ENCODE results near the gene OR13J1. TPM values are rescaled to one million over a fixed set of nuclear protein-coding genes. Genes with fewer than 3 reads are reported as not detected.

Gene OR13J1, protein sequence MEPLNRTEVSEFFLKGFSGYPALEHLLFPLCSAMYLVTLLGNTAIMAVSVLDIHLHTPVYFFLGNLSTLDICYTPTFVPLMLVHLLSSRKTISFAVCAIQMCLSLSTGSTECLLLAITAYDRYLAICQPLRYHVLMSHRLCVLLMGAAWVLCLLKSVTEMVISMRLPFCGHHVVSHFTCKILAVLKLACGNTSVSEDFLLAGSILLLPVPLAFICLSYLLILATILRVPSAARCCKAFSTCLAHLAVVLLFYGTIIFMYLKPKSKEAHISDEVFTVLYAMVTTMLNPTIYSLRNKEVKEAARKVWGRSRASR
- not detected for polyA plus RNA-seq (2013, experiment 1 of 2)
- not detected for polyA plus RNA-seq (2013, experiment 2 of 2)

DNA sequence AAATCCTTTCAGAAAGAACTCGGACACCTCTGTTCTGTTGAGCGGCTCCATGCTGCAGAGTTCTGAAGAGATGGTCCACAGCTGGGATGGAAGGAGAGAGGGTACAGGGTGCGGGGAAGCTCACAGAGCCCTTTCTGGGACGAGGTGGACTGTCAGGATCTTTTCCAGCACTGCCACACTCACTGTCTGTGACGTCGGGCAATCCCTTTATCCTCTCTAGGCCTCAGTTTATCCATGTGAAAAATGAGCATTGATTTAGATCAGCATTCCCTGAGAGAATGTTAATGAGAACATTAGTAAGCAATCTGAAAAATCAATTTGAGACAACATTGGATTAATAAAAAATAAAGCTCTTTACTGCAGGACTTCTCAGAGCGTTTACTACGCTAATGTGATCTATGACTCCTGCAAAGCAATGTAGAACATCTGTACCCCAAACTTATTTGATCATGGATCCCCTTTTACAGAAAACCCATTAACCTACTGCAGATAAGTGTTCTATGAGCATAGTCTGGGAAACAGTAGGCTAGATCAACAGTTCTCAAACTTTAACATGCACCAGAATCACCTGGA, at the start of gene OR13J1:
OR13J1 (minus strand) TSS at position 51 of the 573 bp plus-strand sequence; CDS start at position 51, 0 bp downstream.
- Histone ChIP-seq H3K4me2 (ENCODE audit: low read length, poor library complexity, severe bottlenecking) (no peak within 1 kb of the TSS), H3K14ac (ENCODE audit: low read length in 2 of 2) (no peak within 1 kb of the TSS), H3K9me3 (ENCODE audit: control insufficient read depth, low read length) (peaks cover under 1% of the 10 kb centered on the region), H3K4me3 (ENCODE audit: insufficient read depth in 1 of 2, low read depth in 1 of 2, low read length in 2 of 2) (no peak within 1 kb of the TSS), H2AK5ac (ENCODE audit: low read length, severe bottlenecking) (no peak within 1 kb of the TSS), H3K23ac (ENCODE audit: low read length in 2 of 2) (no peak within 1 kb of the TSS), H2BK12ac (ENCODE audit: low read length in 2 of 2) (no peak within 1 kb of the TSS), H2BK5ac (ENCODE audit: low read depth, low read length, poor library complexity, severe bottlenecking) (no peak within 1 kb of the TSS), H3K27me3 (ENCODE audit: control insufficient read depth in 1 of 2, insufficient read depth in 1 of 2, low read length in 2 of 2) (no peaks in the 10 kb centered on the region), H3K4ac (ENCODE audit: low read depth in 1 of 2, low read length in 2 of 2) (no peak within 1 kb of the TSS), H4K91ac (ENCODE audit: low read length) (no peak within 1 kb of the TSS), H2BK120ac (ENCODE audit: low read depth, low read length) (no peak within 1 kb of the TSS), H3K18ac (ENCODE audit: low read depth in 1 of 2, low read length in 2 of 2) (no peak within 1 kb of the TSS), H2AFZ (ENCODE audit: low read depth, low read length) (no peak within 1 kb of the TSS), H2BK15ac (ENCODE audit: low read depth, poor library complexity, severe bottlenecking) (no peak within 1 kb of the TSS), H4K8ac (ENCODE audit: low read length) (no peak within 1 kb of the TSS), H3K36me3 (ENCODE audit: control insufficient read depth in 1 of 2, insufficient read depth in 2 of 2, low read depth in 1 of 2, low read length in 2 of 2) (no peaks in the 10 kb centered on the region), H3K27ac (ENCODE audit: low read length, poor library complexity, severe bottlenecking) (no peak within 1 kb of the TSS), H3K9ac (ENCODE audit: low read length) (no peak within 1 kb of the TSS), H3K79me1 (replicated peaks; ENCODE audit: low read length, poor library complexity, severe bottlenecking) (no peaks in the 10 kb centered on the region), H3K4me1 (ENCODE audit: control insufficient read depth, insufficient read depth, low read depth, low read length) (peaks cover 2% of the 10 kb centered on the region)
- 87% methylated on average over 6 of the region's 8 CpGs for WGBS
- DNase-seq, result no peak

DNA sequence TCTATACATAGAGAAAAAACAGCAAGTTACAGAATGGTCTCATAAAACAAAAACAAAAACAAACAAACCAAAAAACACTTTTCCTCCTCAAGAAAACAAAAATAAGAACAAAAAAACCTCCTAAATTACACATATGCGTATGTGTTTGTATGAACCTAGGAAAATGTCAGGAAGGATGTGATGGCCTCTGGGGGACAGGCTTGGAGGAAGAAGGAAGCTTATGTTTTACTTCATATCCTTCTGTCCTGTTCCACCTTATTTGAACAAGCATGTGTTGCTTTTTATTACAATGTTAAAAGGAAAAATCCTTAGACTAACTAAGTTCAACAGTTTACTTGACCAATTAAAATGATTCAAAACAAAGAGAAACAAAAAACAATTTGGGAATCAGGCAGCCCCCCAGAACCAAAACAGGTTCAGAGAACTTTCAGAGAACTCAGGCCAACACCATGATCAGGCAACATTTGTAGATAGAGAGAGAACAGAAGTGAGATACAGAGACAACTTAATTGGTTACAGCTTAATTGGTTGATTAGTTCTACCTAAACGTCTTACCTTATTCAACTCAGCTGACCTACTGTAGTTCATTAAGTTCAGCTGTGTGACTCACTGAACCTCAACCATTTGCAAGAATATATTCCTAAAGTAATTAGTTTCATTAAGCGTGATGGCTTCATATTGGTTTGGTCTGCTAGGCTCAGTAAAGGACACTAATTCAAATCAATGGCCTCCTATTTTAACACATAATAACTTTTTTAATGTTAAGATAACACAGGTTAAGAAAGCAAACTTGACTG, 49.2 kb upstream of the OR13J1 start:
- Histone ChIP-seq H4K8ac (ENCODE audit: low read length) (no peak overlapping the region), H3K4me1 (ENCODE audit: control insufficient read depth, insufficient read depth, low read depth, low read length) (peaks cover 5% of the 10 kb centered on the region)
- WGBS, result no CpG with 5 or more reads among the region's 3 CpGs

DNA sequence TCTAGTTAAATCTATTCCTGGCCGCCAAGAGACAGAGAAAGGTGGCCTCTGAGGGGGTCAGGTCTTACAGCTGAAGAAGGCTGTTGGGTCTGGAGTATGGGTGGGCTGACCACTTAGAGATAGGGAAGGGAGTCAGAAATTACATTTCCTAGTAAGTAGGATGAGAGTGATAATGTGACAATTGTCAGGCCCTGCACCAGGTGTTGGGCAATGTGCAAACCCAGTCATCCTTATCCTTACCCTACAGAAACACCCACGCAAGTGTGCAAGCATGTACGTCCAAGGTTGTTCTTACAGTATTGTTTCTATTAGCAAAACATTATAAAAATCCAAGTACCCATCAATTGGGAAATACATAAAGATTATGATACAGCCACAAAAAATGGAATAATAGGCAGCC, 48.6 kb upstream of the OR13J1 start:
- Histone ChIP-seq H4K8ac (ENCODE audit: low read length) (no peak overlapping the region), H4K91ac (ENCODE audit: low read length) (no peak overlapping the region), H3K23ac (ENCODE audit: low read length in 2 of 2) (no peak overlapping the region), H3K4ac (ENCODE audit: low read depth in 1 of 2, low read length in 2 of 2) (no peak overlapping the region), H2AK5ac (ENCODE audit: low read length, severe bottlenecking) (peak overlapping the region; percentile 75), H3K18ac (ENCODE audit: low read depth in 1 of 2, low read length in 2 of 2) (no peak overlapping the region), H2BK5ac (ENCODE audit: low read depth, low read length, poor library complexity, severe bottlenecking) (no peak overlapping the region), H2AFZ (ENCODE audit: low read depth, low read length) (no peak overlapping the region), H3K4me1 (ENCODE audit: control insufficient read depth, insufficient read depth, low read depth, low read length) (peaks cover 8% of the 10 kb centered on the region), H2BK15ac (ENCODE audit: low read depth, poor library complexity, severe bottlenecking) (no peak overlapping the region), H3K36me3 (ENCODE audit: control insufficient read depth in 1 of 2, insufficient read depth in 2 of 2, low read depth in 1 of 2, low read length in 2 of 2) (no peaks in the 10 kb centered on the region), H3K27me3 (ENCODE audit: control insufficient read depth in 1 of 2, insufficient read depth in 1 of 2, low read length in 2 of 2) (no peaks in the 10 kb centered on the region), H3K4me3 (ENCODE audit: insufficient read depth in 1 of 2, low read depth in 1 of 2, low read length in 2 of 2) (no peak overlapping the region), H2BK12ac (ENCODE audit: low read length in 2 of 2) (no peak overlapping the region), H3K14ac (ENCODE audit: low read length in 2 of 2) (no peak overlapping the region), H3K9me3 (ENCODE audit: control insufficient read depth, low read length) (no peaks in the 10 kb centered on the region), H3K79me1 (replicated peaks; ENCODE audit: low read length, poor library complexity, severe bottlenecking) (no peaks in the 10 kb centered on the region), H3K9ac (ENCODE audit: low read length) (no peak overlapping the region), H3K4me2 (ENCODE audit: low read length, poor library complexity, severe bottlenecking) (no peak overlapping the region), H2BK120ac (ENCODE audit: low read depth, low read length) (no peak overlapping the region), H3K27ac (ENCODE audit: low read length, poor library complexity, severe bottlenecking) (no peak overlapping the region)
- WGBS, result 100% methylated on average over 1 of the region's 3 CpGs
- no peak for DNase-seq

More for the DNA sequence above, 49.2 kb upstream of the OR13J1 start:
- no peak overlapping the region for H3K18ac ChIP-seq (ENCODE audit: low read depth in 1 of 2, low read length in 2 of 2)
- H3K4me3 ChIP-seq (ENCODE audit: insufficient read depth in 1 of 2, low read depth in 1 of 2, low read length in 2 of 2), result no peak overlapping the region
- H3K79me1 ChIP-seq (replicated peaks; ENCODE audit: low read length, poor library complexity, severe bottlenecking), result no peaks in the 10 kb centered on the region
- H3K23ac ChIP-seq (ENCODE audit: low read length in 2 of 2), result no peak overlapping the region
- H2AFZ ChIP-seq (ENCODE audit: low read depth, low read length), result no peak overlapping the region
- H2AK5ac ChIP-seq (ENCODE audit: low read length, severe bottlenecking), result no peak overlapping the region
- peak overlapping the region; percentile 7 for H3K9ac ChIP-seq (ENCODE audit: low read length)
- H3K4ac ChIP-seq (ENCODE audit: low read depth in 1 of 2, low read length in 2 of 2), result no peak overlapping the region
- H4K91ac ChIP-seq (ENCODE audit: low read length), result no peak overlapping the region
- no peak overlapping the region for H2BK12ac ChIP-seq (ENCODE audit: low read length in 2 of 2)
- H3K9me3 ChIP-seq (ENCODE audit: control insufficient read depth, low read length), result no peaks in the 10 kb centered on the region
- no peak for DNase-seq
- H3K27me3 ChIP-seq (ENCODE audit: control insufficient read depth in 1 of 2, insufficient read depth in 1 of 2, low read length in 2 of 2), result no peaks in the 10 kb centered on the region
- H2BK5ac ChIP-seq (ENCODE audit: low read depth, low read length, poor library complexity, severe bottlenecking), result no peak overlapping the region
- H3K27ac ChIP-seq (ENCODE audit: low read length, poor library complexity, severe bottlenecking), result no peak overlapping the region
- no peak overlapping the region for H3K4me2 ChIP-seq (ENCODE audit: low read length, poor library complexity, severe bottlenecking)
- H2BK15ac ChIP-seq (ENCODE audit: low read depth, poor library complexity, severe bottlenecking), result no peak overlapping the region
- H3K36me3 ChIP-seq (ENCODE audit: control insufficient read depth in 1 of 2, insufficient read depth in 2 of 2, low read depth in 1 of 2, low read length in 2 of 2), result no peaks in the 10 kb centered on the region
- H2BK120ac ChIP-seq (ENCODE audit: low read depth, low read length), result no peak overlapping the region
- no peak overlapping the region for H3K14ac ChIP-seq (ENCODE audit: low read length in 2 of 2)

DNA sequence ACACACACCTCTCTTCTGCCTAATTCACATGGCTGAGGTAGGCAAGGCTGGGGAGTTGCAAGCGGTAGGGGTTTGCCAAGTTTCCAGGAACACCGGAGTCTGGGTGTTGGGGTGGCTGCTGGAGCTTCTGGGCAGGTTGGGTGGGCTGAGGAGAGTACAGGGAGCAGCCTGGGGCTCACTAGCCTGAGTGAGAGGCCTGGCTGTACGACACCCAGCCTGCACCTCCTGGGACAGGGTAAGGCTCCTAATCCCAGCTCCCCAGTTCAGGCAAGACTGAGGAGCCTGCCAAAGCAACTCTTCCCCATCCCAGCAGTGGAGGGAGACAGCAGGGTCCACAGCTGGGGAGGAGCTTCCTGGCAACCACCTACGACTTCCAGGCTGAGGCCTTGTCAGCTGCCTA, 47.1 kb upstream of the OR13J1 start:
- peak overlapping the region; percentile 82 for H2AK5ac ChIP-seq (ENCODE audit: low read length, severe bottlenecking)
- no peak overlapping the region for H3K27ac ChIP-seq (ENCODE audit: low read length, poor library complexity, severe bottlenecking)
- H2AFZ ChIP-seq (ENCODE audit: low read depth, low read length), result no peak overlapping the region
- no peak overlapping the region for H4K8ac ChIP-seq (ENCODE audit: low read length)
- H2BK120ac ChIP-seq (ENCODE audit: low read depth, low read length), result no peak overlapping the region
- H2BK5ac ChIP-seq (ENCODE audit: low read depth, low read length, poor library complexity, severe bottlenecking), result no peak overlapping the region
- no peaks in the 10 kb centered on the region for H3K36me3 ChIP-seq (ENCODE audit: control insufficient read depth in 1 of 2, insufficient read depth in 2 of 2, low read depth in 1 of 2, low read length in 2 of 2)
- H3K23ac ChIP-seq (ENCODE audit: low read length in 2 of 2), result no peak overlapping the region
- 92% methylated on average over 4 of the region's 4 CpGs for WGBS
- no peak overlapping the region for H4K91ac ChIP-seq (ENCODE audit: low read length)
- no peak overlapping the region for H3K4me3 ChIP-seq (ENCODE audit: insufficient read depth in 1 of 2, low read depth in 1 of 2, low read length in 2 of 2)
- no peak overlapping the region for H3K9ac ChIP-seq (ENCODE audit: low read length)
- H2BK15ac ChIP-seq (ENCODE audit: low read depth, poor library complexity, severe bottlenecking), result no peak overlapping the region
- no peak overlapping the region for H3K18ac ChIP-seq (ENCODE audit: low read depth in 1 of 2, low read length in 2 of 2)
- no peak overlapping the region for H3K4ac ChIP-seq (ENCODE audit: low read depth in 1 of 2, low read length in 2 of 2)
- H3K4me2 ChIP-seq (ENCODE audit: low read length, poor library complexity, severe bottlenecking), result no peak overlapping the region
- no peak overlapping the region for H2BK12ac ChIP-seq (ENCODE audit: low read length in 2 of 2)
- no peaks in the 10 kb centered on the region for H3K9me3 ChIP-seq (ENCODE audit: control insufficient read depth, low read length)
- no peak overlapping the region for H3K14ac ChIP-seq (ENCODE audit: low read length in 2 of 2)
- no peak for DNase-seq
- no peaks in the 10 kb centered on the region for H3K79me1 ChIP-seq (replicated peaks; ENCODE audit: low read length, poor library complexity, severe bottlenecking)
- peaks cover 11% of the 10 kb centered on the region for H3K4me1 ChIP-seq (ENCODE audit: control insufficient read depth, insufficient read depth, low read depth, low read length)
- H3K27me3 ChIP-seq (ENCODE audit: control insufficient read depth in 1 of 2, insufficient read depth in 1 of 2, low read length in 2 of 2), result no peaks in the 10 kb centered on the region

All from mesenchymal stem cell (in vitro differentiated cells and primary cell).